Measurements from ENCODE around the gene YTHDF2.

The YTHDF2 gene

DNA sequence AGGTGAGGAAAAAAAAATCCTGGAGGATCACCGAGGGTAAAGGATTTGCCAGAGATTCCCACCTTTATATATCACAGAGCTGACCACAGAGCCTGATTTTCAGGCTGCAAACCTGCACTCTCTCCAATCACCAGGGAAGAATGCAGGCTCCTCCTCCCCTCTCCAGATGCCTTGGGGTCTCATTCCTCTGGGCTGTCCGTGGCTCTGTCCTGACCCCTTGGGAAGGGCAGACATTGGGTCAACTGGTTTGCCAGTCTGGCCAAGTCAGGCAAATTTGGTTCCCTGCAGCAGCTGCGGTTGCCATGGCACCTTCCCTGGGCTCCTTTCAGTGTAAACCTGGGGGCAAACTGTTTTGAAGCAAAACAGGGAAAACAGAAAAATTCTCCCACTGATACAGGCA is 63.6 kb downstream of the YTHDF2 start:
- H3K4me3 Mint-ChIP-seq: no peak overlapping the region
- H3K36me3 Mint-ChIP-seq: no peaks in the 10 kb centered on the region
- H3K9me3 Mint-ChIP-seq: peaks cover 0 to under 1% of the 10 kb centered on the region in 2 donors
- H3K4me1 Mint-ChIP-seq: no peaks in the 10 kb centered on the region
- H3K27ac Mint-ChIP-seq: no peak overlapping the region
- no peak for DNase-seq
- ATAC-seq (replicated peaks): no peak
- peaks cover 20 to 29% of the 10 kb centered on the region in 2 donors for H3K27me3 Mint-ChIP-seq

DNA sequence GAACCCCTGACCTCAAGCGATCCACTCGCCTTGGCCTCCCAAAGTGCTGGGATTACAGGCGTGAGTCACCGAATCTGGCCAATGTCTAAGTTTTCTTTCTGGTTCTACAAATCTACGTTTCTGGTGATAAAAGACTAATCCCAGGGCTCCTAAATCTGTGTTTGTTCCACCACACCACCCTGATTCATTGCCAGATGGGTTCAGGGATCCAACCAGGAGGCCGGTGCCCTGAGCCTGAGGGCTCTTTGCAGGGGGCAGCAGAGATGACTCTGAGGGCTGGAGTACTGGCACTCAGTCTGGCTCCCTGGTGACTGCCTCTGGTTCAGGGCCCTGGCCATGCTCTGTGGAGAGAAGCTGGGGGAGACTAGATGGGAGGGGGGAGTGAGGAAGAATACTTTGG is 64.7 kb downstream of the YTHDF2 start:
- H3K27ac Mint-ChIP-seq: no peak overlapping the region
- peaks cover 16 to 32% of the 10 kb centered on the region in 2 donors for H3K27me3 Mint-ChIP-seq
- no peak overlapping the region for H3K4me3 Mint-ChIP-seq
- H3K9me3 Mint-ChIP-seq: peaks cover 0 to 2% of the 10 kb centered on the region in 2 donors
- H3K4me1 Mint-ChIP-seq: no peaks in the 10 kb centered on the region
- no peaks in the 10 kb centered on the region for H3K36me3 Mint-ChIP-seq
- ATAC-seq (replicated peaks) (no peak), DNase-seq (no peak)

DNA sequence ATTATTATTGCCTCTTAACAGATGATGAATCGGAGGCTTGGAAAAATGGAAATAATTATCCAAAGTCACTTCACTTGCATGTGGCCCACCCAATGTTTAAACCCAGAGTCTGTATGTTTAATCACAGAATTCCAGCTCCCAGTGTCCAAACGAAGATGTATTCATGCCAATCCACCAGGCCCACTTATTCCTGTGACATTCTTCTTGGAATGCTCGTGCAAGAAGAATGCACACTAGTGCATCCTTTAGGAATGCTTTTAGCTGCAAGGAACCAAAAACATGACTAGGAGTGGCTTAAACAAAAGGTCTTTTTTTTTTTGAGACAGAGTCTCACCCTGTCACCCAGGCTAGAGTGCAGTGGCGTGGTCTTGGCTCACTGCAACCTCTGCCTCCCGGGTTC is 66.3 kb downstream of the YTHDF2 start:
- H3K36me3 Mint-ChIP-seq: no peaks in the 10 kb centered on the region
- H3K4me1 Mint-ChIP-seq: no peaks in the 10 kb centered on the region
- no peak overlapping the region for H3K4me3 Mint-ChIP-seq
- no peak overlapping the region for H3K27ac Mint-ChIP-seq
- peaks cover 12 to 28% of the 10 kb centered on the region in 2 donors for H3K27me3 Mint-ChIP-seq
- DNase-seq (no peak), ATAC-seq (replicated peaks) (no peak)
- H3K9me3 Mint-ChIP-seq: peaks cover 0 to 2% of the 10 kb centered on the region in 2 donors

DNA sequence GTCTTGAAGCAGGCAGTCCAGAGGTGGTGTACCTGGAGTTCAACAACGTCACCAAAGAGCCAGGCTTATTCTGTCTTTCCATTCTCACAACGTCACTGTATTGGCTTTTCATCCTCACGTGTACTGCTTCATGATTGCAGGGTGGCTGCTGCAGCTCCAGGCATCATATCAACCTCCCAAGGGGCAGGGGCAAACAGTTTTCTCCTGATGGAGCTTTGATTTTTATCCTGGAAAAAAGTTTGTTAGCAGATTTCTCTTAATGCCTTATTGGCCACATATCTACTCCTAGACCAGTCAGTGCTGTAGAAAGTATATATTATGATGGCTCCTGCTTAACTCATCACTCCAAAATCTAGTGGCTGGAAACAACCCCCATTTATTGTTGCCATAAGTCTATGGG is 66.9 kb downstream of the YTHDF2 start:
- Mint-ChIP-seq H3K9me3 (peaks cover 0 to 2% of the 10 kb centered on the region in 2 donors), H3K27me3 (peaks cover 10 to 28% of the 10 kb centered on the region in 2 donors), H3K4me3 (no peak overlapping the region), H3K36me3 (no peaks in the 10 kb centered on the region), H3K27ac (no peak overlapping the region), H3K4me1 (no peaks in the 10 kb centered on the region)
- ATAC-seq (replicated peaks) (no peak), DNase-seq (no peak)

DNA sequence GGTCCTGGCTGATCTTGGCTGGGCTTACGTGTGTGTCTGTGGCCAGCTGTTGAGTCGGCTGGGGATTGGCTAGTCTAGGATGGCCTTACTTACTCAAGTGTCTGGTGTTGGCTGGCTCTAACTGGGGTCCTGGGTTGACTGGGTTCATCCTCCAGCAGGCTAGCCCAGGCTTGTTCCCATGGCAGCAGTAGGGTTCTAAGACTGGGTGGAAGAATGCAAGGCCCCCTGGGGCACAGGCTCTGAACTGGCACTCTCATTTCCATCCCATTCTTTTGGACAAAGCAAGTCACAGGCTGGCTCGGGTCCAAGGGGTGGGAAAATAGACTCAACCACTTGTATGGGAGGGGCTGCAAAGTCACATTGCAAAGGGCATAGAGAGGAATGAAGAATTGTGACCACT is 67.3 kb downstream of the YTHDF2 start:
- Mint-ChIP-seq H3K4me1 (no peaks in the 10 kb centered on the region), H3K27me3 (peaks cover 6 to 28% of the 10 kb centered on the region in 2 donors), H3K36me3 (no peaks in the 10 kb centered on the region), H3K9me3 (peaks cover 0 to 2% of the 10 kb centered on the region in 2 donors), H3K4me3 (no peak overlapping the region), H3K27ac (no peak overlapping the region)
- no peak for ATAC-seq (replicated peaks)
- no peak for DNase-seq

DNA sequence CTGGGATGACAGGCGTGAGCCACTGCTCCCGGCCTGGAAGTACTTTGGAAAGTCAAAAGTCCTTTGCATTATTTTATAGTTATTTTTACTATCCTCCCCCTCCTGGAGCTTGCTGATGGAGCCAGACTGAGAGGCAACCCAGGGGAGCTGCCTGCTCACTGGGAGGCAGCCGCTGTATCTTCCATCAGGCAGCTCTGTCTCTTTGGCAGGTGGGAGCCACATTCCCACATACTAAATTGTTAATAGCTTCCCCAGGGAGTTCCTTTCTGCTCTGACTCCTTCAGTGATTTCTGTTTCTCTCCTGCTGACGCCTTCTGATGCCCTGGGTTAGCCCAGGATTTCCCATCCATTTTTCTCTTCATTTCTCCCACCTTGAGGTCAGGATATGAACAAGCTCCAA is 70.3 kb downstream of the YTHDF2 start:
- ATAC-seq (replicated peaks) (no peak), DNase-seq (no peak)
- Mint-ChIP-seq H3K9me3 (peaks cover 0 to 2% of the 10 kb centered on the region in 2 donors), H3K4me3 (no peak overlapping the region), H3K27me3 (peaks cover 17 to 36% of the 10 kb centered on the region in 2 donors), H3K27ac (no peak overlapping the region), H3K36me3 (no peaks in the 10 kb centered on the region), H3K4me1 (peaks cover 0 to 1% of the 10 kb centered on the region in 2 donors)

DNA sequence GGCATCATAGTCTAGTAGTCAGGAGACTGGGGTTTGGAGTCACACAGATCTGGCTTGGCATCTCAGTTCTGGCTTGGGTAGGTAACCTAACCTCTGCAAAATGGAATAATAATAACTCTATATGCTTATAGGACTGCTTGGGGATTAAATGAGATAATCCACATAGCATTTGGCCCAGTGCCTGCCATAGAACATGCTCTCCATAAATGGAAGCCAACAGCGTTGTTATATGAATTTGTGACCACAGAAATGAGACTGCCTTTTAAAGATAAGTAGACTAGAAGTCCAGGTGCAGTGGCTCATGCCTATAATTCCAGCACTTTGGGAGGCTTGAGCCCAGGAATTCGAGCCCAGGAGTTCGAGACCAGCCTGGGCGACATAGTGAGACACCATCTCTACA is 71.2 kb downstream of the YTHDF2 start:
- Mint-ChIP-seq H3K4me3 (no peak overlapping the region), H3K36me3 (no peaks in the 10 kb centered on the region), H3K9me3 (peaks cover 0 to 2% of the 10 kb centered on the region in 2 donors), H3K27me3 (peaks cover 23 to 42% of the 10 kb centered on the region in 2 donors), H3K4me1 (peaks cover 1 to 5% of the 10 kb centered on the region in 2 donors), H3K27ac (no peak overlapping the region)
- DNase-seq (no peak), ATAC-seq (replicated peaks) (no peak)

DNA sequence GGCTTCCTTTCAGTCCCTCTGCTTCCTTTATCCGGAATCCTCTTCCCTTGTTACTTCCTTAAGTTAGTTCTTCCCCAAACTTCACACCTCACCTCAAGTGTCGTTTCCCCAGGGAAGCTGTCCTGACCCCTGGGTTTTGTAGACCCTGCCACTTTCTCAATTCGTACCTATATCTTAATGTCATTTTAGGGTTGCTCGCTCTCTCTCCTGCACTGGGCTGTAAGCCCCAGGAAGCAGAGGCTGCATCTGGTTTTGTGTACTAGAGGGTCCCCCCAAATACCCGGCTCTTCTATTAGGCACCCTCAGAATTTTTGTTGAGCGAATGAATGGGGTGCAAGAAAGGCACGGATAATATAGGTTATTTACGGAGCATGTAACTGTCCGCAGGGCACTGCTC is 74.6 kb downstream of the YTHDF2 start:
- H3K27ac Mint-ChIP-seq: no peak overlapping the region
- DNase-seq: no peak
- no peaks in the 10 kb centered on the region for H3K36me3 Mint-ChIP-seq
- no peak overlapping the region for H3K4me3 Mint-ChIP-seq
- peaks cover 1 to 5% of the 10 kb centered on the region in 2 donors for H3K4me1 Mint-ChIP-seq
- H3K27me3 Mint-ChIP-seq: peaks cover 49 to 65% of the 10 kb centered on the region in 2 donors
- H3K9me3 Mint-ChIP-seq: no peaks in the 10 kb centered on the region
- no peak for ATAC-seq (replicated peaks)

DNA sequence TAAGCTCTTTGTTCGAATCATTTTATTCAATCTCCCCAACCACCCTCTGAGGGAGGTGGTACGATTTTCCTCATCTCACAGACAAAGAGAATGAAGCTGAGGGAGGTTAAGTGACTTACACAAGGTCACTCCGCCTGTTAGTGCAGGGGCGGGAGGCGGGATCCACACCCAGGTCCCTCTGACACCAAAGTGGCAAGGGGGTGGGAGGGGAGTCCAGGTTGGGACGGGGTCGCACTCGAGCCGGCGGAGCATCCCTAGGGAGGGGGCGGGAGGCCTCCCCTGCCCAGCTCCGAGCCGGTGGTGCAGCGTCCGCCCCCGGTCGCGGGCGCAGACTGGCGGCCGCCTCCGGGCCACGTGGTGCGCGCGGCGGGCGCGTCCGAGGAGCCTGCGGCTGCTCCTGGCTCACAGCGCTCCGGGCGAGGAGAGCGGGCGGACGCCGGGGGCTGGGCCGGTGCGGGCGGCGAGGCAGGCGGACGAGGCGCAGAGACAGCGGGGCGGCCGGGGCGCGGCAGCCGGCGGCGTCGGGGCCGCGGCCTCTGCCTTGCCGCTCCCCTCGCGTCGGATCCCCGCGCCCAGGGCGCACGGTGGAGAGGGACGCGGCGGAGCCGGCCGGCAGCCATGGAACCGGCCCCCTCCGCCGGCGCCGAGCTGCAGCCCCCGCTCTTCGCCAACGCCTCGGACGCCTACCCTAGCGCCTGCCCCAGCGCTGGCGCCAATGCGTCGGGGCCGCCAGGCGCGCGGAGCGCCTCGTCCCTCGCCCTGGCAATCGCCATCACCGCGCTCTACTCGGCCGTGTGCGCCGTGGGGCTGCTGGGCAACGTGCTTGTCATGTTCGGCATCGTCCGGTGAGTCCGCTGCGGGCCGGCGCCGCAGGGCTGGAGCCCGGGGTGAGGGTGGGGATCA is 75.3 kb downstream of the YTHDF2 start, which contains the start of gene OPRD1:
TSS of gene OPRD1 (plus strand) at position 405 of the 903 bp plus-strand sequence. CDS start at position 619, 214 bp downstream.
- Mint-ChIP-seq H3K36me3 (no peaks in the 10 kb centered on the region), H3K9me3 (no peaks in the 10 kb centered on the region), H3K27me3 (peaks cover 54 to 67% of the 10 kb centered on the region in 2 donors), H3K27ac (no peak within 1 kb of the TSS), H3K4me3 (no peak within 1 kb of the TSS), H3K4me1 (peaks cover 1 to 5% of the 10 kb centered on the region in 2 donors)
- DNase-seq (no peak), ATAC-seq (replicated peaks) (no peak)

DNA sequence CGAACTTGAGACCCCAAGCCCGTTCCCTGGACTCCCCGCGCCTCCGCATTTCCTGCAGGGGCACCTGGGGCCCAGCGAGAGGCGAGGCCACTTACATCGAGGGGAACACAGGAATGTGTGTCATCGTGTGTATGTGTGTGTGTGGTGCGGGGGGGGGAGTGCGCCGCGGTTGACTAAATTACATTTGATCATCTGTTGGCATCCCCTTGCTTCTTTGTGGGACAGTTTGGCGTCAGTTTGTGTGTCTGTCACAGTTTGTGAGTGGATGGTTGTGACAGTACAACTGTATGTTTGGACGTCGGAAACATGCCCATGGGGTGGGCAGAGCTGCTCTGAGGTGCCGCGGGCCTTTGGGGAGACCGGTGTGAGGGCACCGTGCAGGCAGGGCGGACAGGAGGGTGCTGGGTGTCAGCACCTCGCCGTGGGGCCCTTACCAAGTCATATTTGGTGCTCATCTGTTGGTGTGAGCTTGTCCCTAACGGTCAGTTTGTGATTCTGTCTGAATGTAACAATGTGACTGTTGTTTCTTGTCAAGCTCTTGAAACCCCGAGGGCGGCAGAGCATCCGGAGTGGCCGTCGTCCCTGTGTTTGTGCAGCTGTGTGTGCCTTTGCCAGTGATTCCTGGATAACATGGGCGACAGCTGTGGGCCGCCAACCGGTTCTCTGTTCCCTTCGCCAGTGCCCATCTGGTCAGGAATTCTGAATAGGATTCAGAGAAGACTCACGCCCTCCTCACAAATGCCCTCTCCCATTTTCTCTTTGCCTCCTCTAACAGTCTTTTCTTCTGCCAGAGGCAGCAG is 76.1 kb downstream of the YTHDF2 start:
- Mint-ChIP-seq H3K27me3 (peaks cover 59 to 66% of the 10 kb centered on the region in 2 donors), H3K27ac (no peak overlapping the region), H3K4me3 (no peak overlapping the region), H3K4me1 (peaks cover 1 to 5% of the 10 kb centered on the region in 2 donors), H3K9me3 (no peaks in the 10 kb centered on the region), H3K36me3 (no peaks in the 10 kb centered on the region)
- no peak for ATAC-seq (replicated peaks)
- DNase-seq: no peak

DNA sequence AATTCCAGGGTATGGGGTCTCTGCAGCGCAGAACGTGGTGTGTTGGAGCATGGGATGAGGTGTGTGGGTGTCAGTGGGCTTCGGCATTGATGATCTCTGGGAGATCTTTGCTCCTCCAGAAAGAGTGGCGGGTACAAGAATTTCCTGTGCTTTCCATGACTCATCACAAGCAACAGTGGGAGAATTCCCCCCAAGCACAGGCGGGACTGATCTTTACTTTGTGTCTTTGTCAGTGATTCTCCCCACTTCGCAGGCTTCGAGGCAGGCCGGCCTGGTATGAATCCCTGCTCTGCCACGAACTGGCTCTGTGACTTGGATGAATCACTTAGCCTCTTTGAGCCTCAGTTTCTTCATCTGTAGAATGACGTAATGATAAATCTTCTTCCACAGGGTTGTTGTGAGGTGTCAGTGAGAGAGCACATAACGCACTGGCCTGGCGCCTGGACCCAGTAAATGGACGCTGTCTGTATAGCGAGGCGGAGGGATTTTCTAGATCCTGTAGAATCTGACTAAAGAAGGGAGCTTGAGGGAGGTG is 77.3 kb downstream of the YTHDF2 start:
- no peaks in the 10 kb centered on the region for H3K36me3 Mint-ChIP-seq
- DNase-seq (no peak), ATAC-seq (replicated peaks) (no peak)
- H3K4me1 Mint-ChIP-seq: peaks cover 1 to 5% of the 10 kb centered on the region in 2 donors
- no peak overlapping the region for H3K4me3 Mint-ChIP-seq
- peaks cover 0 to 2% of the 10 kb centered on the region in 2 donors for H3K9me3 Mint-ChIP-seq
- H3K27ac Mint-ChIP-seq: no peak overlapping the region
- H3K27me3 Mint-ChIP-seq: peaks cover 69 to 78% of the 10 kb centered on the region in 2 donors

DNA sequence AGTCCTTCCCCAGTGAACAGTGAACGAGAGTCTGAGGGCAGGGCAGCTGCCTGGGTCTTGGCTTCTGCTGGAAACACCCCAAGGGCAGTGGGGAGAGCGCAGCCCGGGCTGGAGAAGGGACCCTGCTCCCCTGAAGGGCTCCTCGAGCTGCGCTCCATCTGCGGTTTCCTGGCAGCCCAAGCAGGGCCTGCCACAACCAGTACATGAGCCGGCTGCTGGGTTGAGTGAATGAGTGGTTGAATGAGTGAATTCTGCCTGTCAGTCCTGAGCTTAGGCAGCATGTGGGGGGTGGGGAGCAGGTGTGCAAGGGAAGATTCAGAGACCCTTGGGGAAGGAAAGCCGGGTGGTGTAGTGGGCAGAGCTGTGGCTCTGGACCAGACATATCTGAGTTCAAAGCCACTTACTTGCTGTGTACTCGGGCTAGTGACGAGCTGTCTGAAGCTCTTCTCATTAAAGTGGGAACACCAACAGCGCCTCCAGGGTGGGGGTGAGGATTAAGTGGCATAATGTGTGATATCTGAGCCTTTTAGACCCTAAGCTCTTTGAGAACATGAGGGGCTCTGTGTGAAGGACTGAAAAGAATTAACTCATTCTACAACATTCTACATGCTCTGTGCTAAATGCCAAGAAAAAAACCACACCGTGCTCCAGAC is 78.9 kb downstream of the YTHDF2 start:
- no peak overlapping the region for H3K27ac Mint-ChIP-seq
- peaks cover 1 to 5% of the 10 kb centered on the region in 2 donors for H3K4me1 Mint-ChIP-seq
- H3K9me3 Mint-ChIP-seq: peaks cover 0 to 2% of the 10 kb centered on the region in 2 donors
- H3K36me3 Mint-ChIP-seq: no peaks in the 10 kb centered on the region
- H3K4me3 Mint-ChIP-seq: no peak overlapping the region
- H3K27me3 Mint-ChIP-seq: peaks cover 63 to 69% of the 10 kb centered on the region in 2 donors
- ATAC-seq (replicated peaks): no peak
- no peak for DNase-seq

DNA sequence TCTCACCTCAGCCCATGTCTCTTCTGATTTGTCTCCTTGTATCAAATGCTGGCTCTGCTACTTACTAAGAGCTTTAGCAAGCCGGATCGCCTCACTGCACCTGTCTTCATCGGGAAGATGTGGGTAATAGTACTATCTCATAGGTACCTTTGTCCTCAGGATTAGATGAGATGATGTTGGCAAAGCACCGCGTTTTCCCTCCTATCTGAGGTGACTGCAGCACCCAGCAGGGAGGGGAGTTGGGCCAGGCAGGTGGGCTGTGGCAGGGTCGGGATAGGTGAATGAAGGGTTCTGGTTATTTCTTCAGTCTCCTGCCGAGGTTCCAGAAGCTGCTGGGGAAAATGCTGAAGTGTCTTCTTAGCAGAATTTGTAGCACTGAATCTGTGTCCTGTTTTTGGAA is 80.4 kb downstream of the YTHDF2 start:
- Mint-ChIP-seq H3K27me3 (peaks cover 53 to 58% of the 10 kb centered on the region in 2 donors), H3K4me1 (peaks cover 0 to 5% of the 10 kb centered on the region in 2 donors), H3K9me3 (peaks cover 0 to 2% of the 10 kb centered on the region in 2 donors), H3K27ac (no peak overlapping the region), H3K36me3 (no peaks in the 10 kb centered on the region), H3K4me3 (no peak overlapping the region)
- ATAC-seq (replicated peaks) (no peak), DNase-seq (no peak)

DNA sequence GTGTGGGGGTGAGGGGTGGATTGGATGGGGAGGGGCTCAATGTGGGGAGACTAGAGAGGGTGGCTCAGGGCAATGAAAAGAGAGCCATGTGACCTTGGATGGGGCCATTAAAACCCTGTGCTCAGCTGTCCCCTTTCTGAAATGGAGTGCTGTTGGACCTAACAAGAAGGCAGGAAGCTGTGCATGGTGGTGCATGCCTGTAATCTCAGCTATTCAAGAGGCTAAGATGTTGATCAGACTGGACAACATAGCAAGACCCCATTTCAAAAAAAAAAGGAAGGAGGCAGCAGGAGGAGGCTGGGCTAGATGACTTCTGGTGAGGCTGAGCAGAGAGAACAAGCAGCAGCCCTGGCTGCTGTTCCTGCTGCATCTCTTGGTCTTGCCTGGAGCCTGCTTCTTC is 82.3 kb downstream of the YTHDF2 start:
- H3K27ac Mint-ChIP-seq: no peak overlapping the region
- H3K9me3 Mint-ChIP-seq: peaks cover 0 to 2% of the 10 kb centered on the region in 2 donors
- ATAC-seq (replicated peaks) (no peak), DNase-seq (no peak)
- no peaks in the 10 kb centered on the region for H3K4me1 Mint-ChIP-seq
- H3K4me3 Mint-ChIP-seq: no peak overlapping the region
- H3K27me3 Mint-ChIP-seq: peaks cover 37 to 42% of the 10 kb centered on the region in 2 donors
- no peaks in the 10 kb centered on the region for H3K36me3 Mint-ChIP-seq
